Measurements from ENCODE around the gene TBC1D22A.

DNA sequence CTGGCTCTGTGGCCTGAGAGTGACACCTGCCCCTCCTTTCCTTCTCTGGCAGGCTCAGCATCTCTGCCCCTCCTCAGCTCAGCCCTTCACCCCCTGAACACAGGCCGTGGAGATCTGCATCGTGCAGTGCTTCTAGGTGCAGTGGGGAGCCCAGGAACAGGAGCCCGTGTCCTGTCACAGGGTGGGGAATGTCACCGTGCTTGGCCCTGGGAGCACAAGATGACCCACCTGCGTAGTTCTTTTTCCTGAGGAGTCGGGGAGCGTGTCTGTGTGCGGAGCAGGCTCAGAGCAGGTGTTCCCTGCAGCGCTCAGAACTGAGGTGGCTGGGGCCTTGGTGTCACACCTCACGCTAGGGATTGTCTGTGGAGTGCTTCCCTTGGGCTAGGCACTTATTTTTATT lies 10.6 kb downstream of the TBC1D22A start:
- TF ChIP-seq, protein P1, sequence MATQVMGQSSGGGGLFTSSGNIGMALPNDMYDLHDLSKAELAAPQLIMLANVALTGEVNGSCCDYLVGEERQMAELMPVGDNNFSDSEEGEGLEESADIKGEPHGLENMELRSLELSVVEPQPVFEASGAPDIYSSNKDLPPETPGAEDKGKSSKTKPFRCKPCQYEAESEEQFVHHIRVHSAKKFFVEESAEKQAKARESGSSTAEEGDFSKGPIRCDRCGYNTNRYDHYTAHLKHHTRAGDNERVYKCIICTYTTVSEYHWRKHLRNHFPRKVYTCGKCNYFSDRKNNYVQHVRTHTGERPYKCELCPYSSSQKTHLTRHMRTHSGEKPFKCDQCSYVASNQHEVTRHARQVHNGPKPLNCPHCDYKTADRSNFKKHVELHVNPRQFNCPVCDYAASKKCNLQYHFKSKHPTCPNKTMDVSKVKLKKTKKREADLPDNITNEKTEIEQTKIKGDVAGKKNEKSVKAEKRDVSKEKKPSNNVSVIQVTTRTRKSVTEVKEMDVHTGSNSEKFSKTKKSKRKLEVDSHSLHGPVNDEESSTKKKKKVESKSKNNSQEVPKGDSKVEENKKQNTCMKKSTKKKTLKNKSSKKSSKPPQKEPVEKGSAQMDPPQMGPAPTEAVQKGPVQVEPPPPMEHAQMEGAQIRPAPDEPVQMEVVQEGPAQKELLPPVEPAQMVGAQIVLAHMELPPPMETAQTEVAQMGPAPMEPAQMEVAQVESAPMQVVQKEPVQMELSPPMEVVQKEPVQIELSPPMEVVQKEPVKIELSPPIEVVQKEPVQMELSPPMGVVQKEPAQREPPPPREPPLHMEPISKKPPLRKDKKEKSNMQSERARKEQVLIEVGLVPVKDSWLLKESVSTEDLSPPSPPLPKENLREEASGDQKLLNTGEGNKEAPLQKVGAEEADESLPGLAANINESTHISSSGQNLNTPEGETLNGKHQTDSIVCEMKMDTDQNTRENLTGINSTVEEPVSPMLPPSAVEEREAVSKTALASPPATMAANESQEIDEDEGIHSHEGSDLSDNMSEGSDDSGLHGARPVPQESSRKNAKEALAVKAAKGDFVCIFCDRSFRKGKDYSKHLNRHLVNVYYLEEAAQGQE (IDR thresholded peaks at IDR 0.05; ENCODE audit: unreplicated experiment), result no peak
- TF ChIP-seq, protein P2, sequence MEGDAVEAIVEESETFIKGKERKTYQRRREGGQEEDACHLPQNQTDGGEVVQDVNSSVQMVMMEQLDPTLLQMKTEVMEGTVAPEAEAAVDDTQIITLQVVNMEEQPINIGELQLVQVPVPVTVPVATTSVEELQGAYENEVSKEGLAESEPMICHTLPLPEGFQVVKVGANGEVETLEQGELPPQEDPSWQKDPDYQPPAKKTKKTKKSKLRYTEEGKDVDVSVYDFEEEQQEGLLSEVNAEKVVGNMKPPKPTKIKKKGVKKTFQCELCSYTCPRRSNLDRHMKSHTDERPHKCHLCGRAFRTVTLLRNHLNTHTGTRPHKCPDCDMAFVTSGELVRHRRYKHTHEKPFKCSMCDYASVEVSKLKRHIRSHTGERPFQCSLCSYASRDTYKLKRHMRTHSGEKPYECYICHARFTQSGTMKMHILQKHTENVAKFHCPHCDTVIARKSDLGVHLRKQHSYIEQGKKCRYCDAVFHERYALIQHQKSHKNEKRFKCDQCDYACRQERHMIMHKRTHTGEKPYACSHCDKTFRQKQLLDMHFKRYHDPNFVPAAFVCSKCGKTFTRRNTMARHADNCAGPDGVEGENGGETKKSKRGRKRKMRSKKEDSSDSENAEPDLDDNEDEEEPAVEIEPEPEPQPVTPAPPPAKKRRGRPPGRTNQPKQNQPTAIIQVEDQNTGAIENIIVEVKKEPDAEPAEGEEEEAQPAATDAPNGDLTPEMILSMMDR (conservative IDR thresholded peaks at IDR 0.05; ENCODE audit: low read depth in 2 of 2), result no peak
- TF ChIP-seq ZNF114 (CRISPR knock-in tag; IDR thresholded peaks at IDR 0.05) (no peak), EZH2 (IDR thresholded peaks at IDR 0.05; ENCODE audit: low read depth, unreplicated experiment) (no peak), STAT1 (IDR thresholded peaks at IDR 0.05; ENCODE audit: unreplicated experiment) (no peak), POLR2AphosphoS5 (IDR thresholded peaks at IDR 0.05; ENCODE audit: low read depth) (no peak), EZH2phosphoT487 (IDR thresholded peaks at IDR 0.05; ENCODE audit: unreplicated experiment) (no peak), CREB1 (CRISPR knock-in tag; IDR thresholded peaks at IDR 0.05; ENCODE audit: low read depth) (no peak), ETS1 (IDR thresholded peaks at IDR 0.05) (no peak), NANOG (IDR thresholded peaks at IDR 0.05; ENCODE audit: borderline replicate concordance) (no peak)
